ENCODE results near the gene ANO6.

Gene ANO6

DNA sequence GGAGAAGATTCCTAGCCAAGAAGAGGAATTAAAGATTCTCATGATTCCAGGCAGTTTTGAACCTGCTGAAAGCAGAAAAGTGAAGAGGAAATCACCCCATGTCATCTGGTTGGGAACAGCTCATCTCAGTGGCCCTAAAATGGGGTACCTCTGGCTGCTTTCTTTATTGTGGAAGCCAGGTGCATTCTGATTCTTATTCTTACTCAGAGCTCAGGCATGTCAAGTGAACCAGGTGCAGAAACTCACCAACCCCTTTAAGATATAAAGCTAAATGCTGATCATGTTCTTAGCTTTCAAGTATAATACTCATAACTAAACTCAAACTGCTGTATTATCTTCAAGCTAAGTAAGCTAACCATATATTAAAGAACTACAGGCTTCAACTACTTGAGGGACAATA lies 259.7 kb downstream of the ANO6 start:
- DNase-seq: no peak

DNA sequence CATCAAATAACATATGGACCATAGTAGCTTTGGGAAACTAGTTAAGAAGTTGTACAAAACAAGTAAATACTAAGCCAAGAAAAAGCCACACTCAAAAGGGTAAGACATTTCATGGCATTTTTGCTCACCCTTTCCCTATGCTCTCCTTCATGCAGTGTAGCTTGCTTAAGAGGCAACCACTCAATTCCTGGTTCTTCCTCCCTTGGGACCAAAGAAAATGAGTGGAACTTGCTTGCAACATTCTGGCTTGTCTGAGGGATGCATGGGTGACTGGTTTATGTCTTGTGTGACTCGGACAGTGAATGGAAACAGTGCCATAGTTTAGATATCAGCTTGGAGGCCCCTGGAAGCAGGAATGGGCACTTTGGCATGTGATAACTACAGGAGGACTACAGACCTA lies 261.6 kb downstream of the ANO6 start:
- DNase-seq: no peak

DNA sequence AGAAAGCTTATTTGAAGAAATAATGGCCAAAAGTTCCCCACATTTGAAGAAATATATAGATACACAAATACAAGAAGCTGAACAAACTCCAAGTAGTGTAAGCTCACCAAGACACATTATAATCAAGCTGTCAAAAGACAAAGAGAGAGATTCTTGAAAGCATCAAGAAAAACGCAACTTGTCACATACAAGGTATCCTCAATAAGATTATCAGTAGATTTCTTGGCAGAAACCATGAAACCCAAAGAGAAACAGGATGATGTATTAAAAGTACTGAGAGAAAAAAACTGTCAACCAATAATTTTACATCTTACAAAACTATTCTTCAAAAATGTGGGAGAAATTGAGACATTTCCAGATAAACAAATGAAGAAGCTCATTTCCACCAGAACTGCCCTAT lies 263.0 kb downstream of the ANO6 start:
- no peak for DNase-seq

DNA sequence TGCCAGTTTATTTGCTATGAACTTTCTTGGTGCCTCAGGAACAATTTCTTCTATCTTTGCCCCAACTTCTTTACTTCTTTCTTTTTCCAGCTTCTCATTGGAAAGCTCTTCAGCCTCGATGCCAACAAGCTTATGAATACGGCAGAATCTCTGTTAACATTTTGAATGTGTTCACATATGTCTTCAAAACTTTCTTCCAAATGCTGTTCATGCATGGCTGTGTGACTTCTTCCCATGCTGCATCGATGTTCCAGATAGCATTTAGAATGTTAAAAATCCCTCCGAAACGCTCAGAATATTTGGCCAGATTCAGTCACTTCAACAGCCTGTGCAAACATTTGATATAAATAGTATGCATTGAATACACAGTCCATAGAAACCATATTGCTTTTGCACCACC lies 265.9 kb downstream of the ANO6 start:
- no peak for DNase-seq

- DNase-seq: no peak
Measured at GRCh38 chr12:45483571-45483970, 267.7 kb downstream of the ANO6 start.

Data from right forelimb (tissue), 1 donor.